HG02798 (cell line): ENCODE data around the gene RPP38.

ENCODE experiments used
- ATAC-seq: cut with Tn5 transposase; IDR thresholded peaks from one replicate; pipeline ENCODE4 v1.9.1; 2021; ENCODE audit warnings: mild to moderate bottlenecking; ENCODE audit not compliant: unreplicated experiment, poor library complexity

Gene RPP38

DNA sequence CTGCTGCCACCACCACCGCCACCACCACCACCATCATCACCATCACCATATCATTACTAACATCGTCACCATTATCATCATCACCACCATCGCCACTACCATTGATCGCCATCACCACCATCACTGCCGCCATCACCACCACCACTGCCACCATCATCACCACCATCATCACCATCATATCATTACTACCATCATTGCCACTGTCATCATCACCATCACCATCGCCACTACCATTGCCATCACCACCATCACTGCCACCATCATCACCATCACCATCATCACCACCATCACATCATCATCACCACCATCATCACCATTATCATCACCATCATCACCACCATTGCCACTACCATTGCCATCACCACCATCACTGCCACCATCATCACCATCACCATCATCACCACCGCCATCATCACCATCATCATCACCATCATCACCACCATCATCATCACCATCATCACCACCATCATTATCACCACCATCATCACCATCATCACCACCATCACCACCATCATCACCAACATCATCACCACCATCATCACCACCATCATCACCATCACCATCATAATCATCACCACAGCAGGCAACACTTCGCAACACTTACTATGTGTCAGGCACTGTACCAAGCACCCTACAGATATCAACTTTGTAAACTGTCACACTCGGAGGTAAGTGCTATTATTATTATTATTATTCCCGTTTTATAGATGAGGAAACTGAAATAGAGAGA lies 52.1 kb downstream of the RPP38 start:
- ATAC-seq = no peak

GRCh38 chr10:15150563-15150962 lies 53.4 kb downstream of the RPP38 start:
- ATAC-seq = no peak

- no peak for ATAC-seq
Observed at GRCh38 chr10:15152556-15152955, 55.4 kb downstream of the RPP38 start.
